ENCODE data around the gene PPP1R3F. TPM values are rescaled to one million over a fixed set of nuclear protein-coding genes. Genes with fewer than 3 reads are reported as not detected.
A peak's percentile ranks its signal among the peaks of the same experiment; 100 is the strongest.

Gene PPP1R3F
- total RNA-seq, 1 experiment from 2014 or later: 1.6 TPM

GRCh38 chrX:49277535-49277830 is 7.9 kb downstream of the PPP1R3F start (continued):
- TF ChIP-seq YY1 (IDR thresholded peaks at IDR 0.05; ENCODE audit: extremely low read depth, insufficient replicate concordance, low read depth, low read length) (no peak), CEBPB (IDR thresholded peaks at IDR 0.05; ENCODE audit: low read depth) (no peak), EGR1 (IDR thresholded peaks at IDR 0.05; ENCODE audit: low read depth) (no peak)

DNA sequence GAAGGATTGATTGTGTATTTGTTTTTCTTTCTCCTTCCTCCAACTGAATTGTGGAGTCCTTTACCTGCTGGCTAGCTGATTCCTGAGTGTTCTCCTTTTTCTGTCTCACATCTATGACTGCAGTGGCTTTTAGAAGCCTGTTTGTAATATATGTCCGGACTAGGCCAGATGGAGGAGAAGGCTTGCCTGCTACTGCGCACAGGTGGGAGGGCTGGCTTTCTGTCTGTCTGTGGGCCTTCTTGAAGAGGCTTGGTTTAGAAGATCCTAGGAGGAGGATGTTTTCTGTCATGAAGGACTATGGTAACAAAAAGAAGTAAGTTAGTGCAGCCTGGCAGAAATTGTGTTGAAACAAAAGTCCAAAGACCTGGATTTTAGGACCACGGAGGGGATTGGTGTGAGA is 8.5 kb downstream of the PPP1R3F start:
- Histone ChIP-seq H3K9ac (ENCODE audit: low read length) (no peak overlapping the region), H3K27ac (ENCODE audit: low read depth, low read length) (no peak overlapping the region), H3K9me3 (ENCODE audit: control insufficient read depth in 1 of 2, insufficient read depth in 1 of 2, low read depth in 1 of 2, low read length in 2 of 2) (no peaks in the 10 kb centered on the region), H3K27me3 (ENCODE audit: insufficient read depth, low read length) (no peaks in the 10 kb centered on the region), H3K4me3 (replicated peaks in 1 of 2; ENCODE audit: low read depth in 1 of 2, low read length in 2 of 2) (no peak overlapping the region), H3K79me2 (ENCODE audit: insufficient read depth, low read length) (no peaks in the 10 kb centered on the region), H3K4me2 (ENCODE audit: low read length) (no peak overlapping the region), H3K36me3 (ENCODE audit: control insufficient read depth in 1 of 2, insufficient read depth in 2 of 2, low read length in 2 of 2) (no peaks in the 10 kb centered on the region), H4K20me1 (ENCODE audit: insufficient read depth) (no peaks in the 10 kb centered on the region), H3K4me1 (ENCODE audit: control insufficient read depth in 1 of 2, insufficient read depth in 2 of 2, low read length in 2 of 2) (peaks cover 0 to 4% of the 10 kb centered on the region in 2 experiments; a peak in 1 of 4 replicates), H3K9me2 (ENCODE audit: insufficient read depth) (no peaks in the 10 kb centered on the region), H2AFZ (ENCODE audit: low read depth, low read length, poor library complexity, severe bottlenecking) (no peak overlapping the region)
- no peak for TF ChIP-seq TCF7L2 (IDR thresholded peaks at IDR 0.05; ENCODE audit: borderline replicate concordance, extremely low read depth, insufficient read depth, insufficient read length)
- TF ChIP-seq MAX (IDR thresholded peaks at IDR 0.05): no peak
- TF ChIP-seq RAD21 (IDR thresholded peaks at IDR 0.05; ENCODE audit: low read depth): no peak
- no peak for TF ChIP-seq YY1 (IDR thresholded peaks at IDR 0.05; ENCODE audit: extremely low read depth, insufficient replicate concordance, low read depth, low read length)
- TF ChIP-seq ZNF274 (IDR thresholded peaks at IDR 0.05; ENCODE audit: low read depth, low read length): no peak
- CTCF ChIA-PET: no interaction called here
- POLR2A ChIA-PET: no interaction called here
- intact Hi-C loops (cut with micrococcal nuclease): no loop called here
- no TSS peak for BruUV-seq (replicated peaks)
- ATAC-seq (no peak), DNase-seq (ENCODE audit: low read depth, low spot score) (no peak)
- RAD21 ChIA-PET (ENCODE audit: low non-redundant PET in 1 of 2, low total read pairs in 2 of 2, uncharacterized antibody in 2 of 2, unreplicated experiment in 2 of 2): no interaction called here

- Histone ChIP-seq H3K9ac (ENCODE audit: low read length) (no peak overlapping the region), H3K9me2 (ENCODE audit: insufficient read depth) (no peaks in the 10 kb centered on the region), H3K36me3 (ENCODE audit: control insufficient read depth in 1 of 2, insufficient read depth in 2 of 2, low read length in 2 of 2) (no peaks in the 10 kb centered on the region), H3K4me2 (ENCODE audit: low read length) (peak overlapping the region; percentile 47), H3K4me1 (ENCODE audit: control insufficient read depth in 1 of 2, insufficient read depth in 2 of 2, low read length in 2 of 2) (peaks cover 0 to 4% of the 10 kb centered on the region in 2 experiments; a peak in 1 of 4 replicates), H3K27me3 (ENCODE audit: insufficient read depth, low read length) (no peaks in the 10 kb centered on the region), H3K4me3 (replicated peaks in 1 of 2; ENCODE audit: low read depth in 1 of 2, low read length in 2 of 2) (no peak overlapping the region), H2AFZ (ENCODE audit: low read depth, low read length, poor library complexity, severe bottlenecking) (no peak overlapping the region), H4K20me1 (ENCODE audit: insufficient read depth) (no peaks in the 10 kb centered on the region), H3K27ac (ENCODE audit: low read depth, low read length) (no peak overlapping the region), H3K79me2 (ENCODE audit: insufficient read depth, low read length) (no peaks in the 10 kb centered on the region), H3K9me3 (ENCODE audit: control insufficient read depth in 1 of 2, insufficient read depth in 1 of 2, low read depth in 1 of 2, low read length in 2 of 2) (no peaks in the 10 kb centered on the region)
- BruUV-seq (replicated peaks): no TSS peak
- peak; percentile 13 for DNase-seq (ENCODE audit: low read depth, low spot score)
- no peak for TF ChIP-seq EZH2 (IDR thresholded peaks at IDR 0.05)
- peak; percentile 36; the same call in 1 of the 2 replicates for TF ChIP-seq RAD21 (IDR thresholded peaks at IDR 0.05; ENCODE audit: low read depth)
- TF ChIP-seq CEBPB (IDR thresholded peaks at IDR 0.05; ENCODE audit: low read depth): no peak
- no peak for TF ChIP-seq SRF (IDR thresholded peaks at IDR 0.05; ENCODE audit: low read depth)
- TF ChIP-seq, protein P1, sequence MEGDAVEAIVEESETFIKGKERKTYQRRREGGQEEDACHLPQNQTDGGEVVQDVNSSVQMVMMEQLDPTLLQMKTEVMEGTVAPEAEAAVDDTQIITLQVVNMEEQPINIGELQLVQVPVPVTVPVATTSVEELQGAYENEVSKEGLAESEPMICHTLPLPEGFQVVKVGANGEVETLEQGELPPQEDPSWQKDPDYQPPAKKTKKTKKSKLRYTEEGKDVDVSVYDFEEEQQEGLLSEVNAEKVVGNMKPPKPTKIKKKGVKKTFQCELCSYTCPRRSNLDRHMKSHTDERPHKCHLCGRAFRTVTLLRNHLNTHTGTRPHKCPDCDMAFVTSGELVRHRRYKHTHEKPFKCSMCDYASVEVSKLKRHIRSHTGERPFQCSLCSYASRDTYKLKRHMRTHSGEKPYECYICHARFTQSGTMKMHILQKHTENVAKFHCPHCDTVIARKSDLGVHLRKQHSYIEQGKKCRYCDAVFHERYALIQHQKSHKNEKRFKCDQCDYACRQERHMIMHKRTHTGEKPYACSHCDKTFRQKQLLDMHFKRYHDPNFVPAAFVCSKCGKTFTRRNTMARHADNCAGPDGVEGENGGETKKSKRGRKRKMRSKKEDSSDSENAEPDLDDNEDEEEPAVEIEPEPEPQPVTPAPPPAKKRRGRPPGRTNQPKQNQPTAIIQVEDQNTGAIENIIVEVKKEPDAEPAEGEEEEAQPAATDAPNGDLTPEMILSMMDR (IDR thresholded peaks at IDR 0.05 in 2 of 3, conservative IDR thresholded peaks at IDR 0.05 in 1 of 3; ENCODE audit: borderline replicate concordance in 1 of 3, insufficient read depth in 1 of 3, low read depth in 2 of 3, low read length in 2 of 3): peak; percentile 16 to 23 (median 20); a peak in 3 of 6 replicates
- no peak for TF ChIP-seq MAX (IDR thresholded peaks at IDR 0.05)
- RAD21 ChIA-PET (ENCODE audit: low non-redundant PET in 1 of 2, low total read pairs in 2 of 2, uncharacterized antibody in 2 of 2, unreplicated experiment in 2 of 2): no interaction called here
- CTCF ChIA-PET: no interaction called here
- intact Hi-C loops (cut with micrococcal nuclease): no loop called here
- POLR2A ChIA-PET: no interaction called here
- peak; percentile 94 for ATAC-seq
Measured at GRCh38 chrX:49282647-49283011, 13.0 kb downstream of the PPP1R3F start.

Data from HCT116 (cell line).